ENCODE data around the gene HDAC4.
"Not testable (repeated sequence)": the region's sequence is repeated elsewhere in the genome, so short reads cannot be mapped to it uniquely, and the experiment has no call there.

Gene HDAC4

DNA sequence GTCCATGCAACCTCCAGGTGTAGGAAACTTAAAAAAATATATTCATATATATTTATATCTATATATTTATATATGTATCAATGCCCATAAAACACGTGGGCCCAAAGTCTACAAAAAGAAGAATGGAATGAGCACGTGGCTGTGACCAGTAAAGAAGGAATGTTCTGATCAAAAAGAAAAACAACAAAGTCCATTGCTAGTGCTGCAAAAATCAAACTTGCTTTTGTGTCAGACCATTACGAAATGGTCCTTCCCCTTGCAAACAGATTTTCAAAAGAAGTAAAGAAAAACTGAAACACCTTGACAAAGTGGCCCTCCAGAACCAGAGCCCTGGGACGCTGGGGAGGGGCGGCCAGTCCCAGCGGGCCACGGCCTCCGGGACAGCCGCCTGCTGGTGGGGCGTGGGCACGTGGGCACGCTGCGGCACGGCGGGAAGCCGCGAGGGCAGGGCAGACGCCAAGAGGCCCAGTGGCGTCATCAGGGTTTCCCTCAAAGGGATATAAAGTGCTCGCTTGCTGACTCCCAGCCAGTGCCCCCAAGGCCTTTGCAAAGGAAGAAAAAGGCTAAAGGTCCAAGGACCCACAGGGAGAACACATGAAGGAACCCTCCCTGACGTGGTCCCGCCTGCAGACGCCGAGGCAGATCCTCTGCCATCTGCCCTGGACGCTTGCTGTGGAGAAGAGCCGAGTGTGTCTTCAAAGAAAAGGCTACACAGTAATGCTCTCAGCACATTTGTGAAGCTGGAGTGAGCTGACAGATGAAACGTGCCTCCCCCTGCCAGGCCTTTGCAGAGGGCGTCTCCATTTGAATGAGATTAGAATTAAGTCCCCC, 351.2 kb downstream of the HDAC4 start:
- DNase-seq: no peak

DNA sequence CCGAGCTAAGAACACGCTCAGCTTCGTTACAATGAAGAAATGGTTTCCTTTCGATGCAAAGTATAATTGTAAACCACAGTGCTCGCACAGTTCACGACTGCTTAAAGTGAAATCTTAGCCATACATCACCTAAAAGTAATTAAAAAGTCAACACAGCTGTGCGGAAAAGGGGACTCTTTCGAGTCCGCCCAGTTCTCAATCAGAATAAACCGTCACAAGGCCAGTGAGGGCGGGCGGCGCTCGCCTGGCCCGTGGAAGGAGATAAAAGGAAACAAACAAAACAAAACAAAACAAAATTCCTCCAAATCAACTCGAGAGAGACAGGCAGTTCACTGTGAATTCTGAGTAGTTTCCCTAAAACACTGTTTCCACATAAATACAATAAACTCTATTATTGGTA, 352.1 kb downstream of the HDAC4 start:
- no peak for DNase-seq

GRCh38 chr2:239047861-239048260, 353.0 kb downstream of the HDAC4 start:
- DNase-seq: no peak

GRCh38 chr2:239047420-239047819, 353.4 kb downstream of the HDAC4 start:
- no peak for DNase-seq

DNA sequence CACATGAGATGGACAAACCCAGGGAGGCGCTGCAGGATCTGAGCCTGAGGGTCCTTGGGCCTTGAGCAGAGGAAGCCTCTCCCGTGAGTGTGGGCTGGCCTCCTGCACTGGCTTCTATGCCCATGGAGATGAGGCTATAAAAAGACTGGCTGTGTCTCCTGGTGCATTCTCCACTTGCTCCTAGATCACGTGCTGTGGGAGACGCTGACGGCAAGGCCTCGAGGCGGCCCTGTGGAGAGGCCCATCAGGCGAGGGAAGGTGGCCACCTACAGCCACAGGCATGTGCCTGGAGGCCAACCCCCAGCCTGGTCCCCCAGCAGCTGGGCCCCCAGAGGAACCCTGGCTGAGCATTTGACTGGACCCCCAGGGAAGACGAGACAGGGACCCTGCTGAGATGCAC, 354.0 kb downstream of the HDAC4 start:
- DNase-seq: no peak

GRCh38 chr2:239044336-239044735, 356.5 kb downstream of the HDAC4 start:
- no peak for DNase-seq

GRCh38 chr2:239043326-239043725, 357.5 kb downstream of the HDAC4 start:
- no peak for DNase-seq

DNA sequence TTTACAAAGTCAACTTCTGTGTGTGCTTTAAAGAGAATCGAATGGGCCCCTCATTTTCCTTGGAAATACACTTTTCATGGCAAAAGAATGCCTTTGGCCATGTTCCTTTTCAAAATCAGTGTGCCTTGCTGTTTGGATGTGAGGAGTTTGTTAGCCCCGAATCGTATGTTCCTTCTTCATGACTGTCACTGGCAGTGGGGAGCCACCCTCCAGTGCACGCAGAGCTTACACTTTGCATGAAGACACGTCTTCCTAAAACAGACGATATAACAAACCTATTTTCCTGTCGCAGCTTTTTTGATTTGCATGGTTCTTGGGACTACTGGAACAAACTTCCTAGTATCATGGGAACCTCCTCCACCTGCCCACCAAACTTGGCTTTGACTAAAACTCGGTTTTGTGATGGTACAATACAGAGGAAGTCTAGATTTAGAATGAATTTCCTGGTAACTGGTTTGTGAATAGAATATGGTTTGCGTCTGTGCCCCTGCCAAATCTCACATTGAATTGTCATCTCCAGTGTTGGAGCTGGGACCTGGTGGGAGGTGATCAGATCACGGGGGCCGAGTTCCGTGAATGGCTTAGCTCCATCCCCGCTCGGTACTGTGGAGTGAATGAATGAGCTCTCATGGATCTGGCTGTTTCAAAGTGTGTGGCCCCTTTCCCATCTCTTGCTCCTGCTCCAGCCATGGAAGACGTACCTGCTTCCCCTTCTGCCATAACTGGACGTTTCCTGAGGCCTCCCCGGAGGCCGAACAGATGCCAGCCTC, 358.1 kb downstream of the HDAC4 start:
- no peak for DNase-seq

DNA sequence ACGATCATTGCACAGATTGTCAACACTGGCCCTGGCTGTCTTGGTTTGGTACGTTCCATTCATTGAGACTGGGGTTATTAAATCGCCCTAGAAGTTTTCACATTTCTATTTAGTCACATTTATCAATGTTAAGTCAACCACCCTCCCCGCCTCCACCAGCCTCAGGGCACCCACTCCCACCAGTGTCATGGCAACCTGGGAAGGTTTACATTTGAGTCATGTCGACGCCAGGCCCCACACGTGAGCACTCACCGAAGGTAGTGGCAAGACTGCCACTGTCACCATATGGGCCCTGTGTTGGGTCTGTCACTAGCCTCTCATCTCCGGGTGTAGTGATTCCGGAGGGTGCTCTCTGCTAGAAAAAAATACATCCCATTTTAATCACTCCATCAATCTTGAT, 358.8 kb downstream of the HDAC4 start:
- DNase-seq: no peak

- DNase-seq: no peak
Observed at GRCh38 chr2:239041062-239041461, 359.8 kb downstream of the HDAC4 start.

DNA sequence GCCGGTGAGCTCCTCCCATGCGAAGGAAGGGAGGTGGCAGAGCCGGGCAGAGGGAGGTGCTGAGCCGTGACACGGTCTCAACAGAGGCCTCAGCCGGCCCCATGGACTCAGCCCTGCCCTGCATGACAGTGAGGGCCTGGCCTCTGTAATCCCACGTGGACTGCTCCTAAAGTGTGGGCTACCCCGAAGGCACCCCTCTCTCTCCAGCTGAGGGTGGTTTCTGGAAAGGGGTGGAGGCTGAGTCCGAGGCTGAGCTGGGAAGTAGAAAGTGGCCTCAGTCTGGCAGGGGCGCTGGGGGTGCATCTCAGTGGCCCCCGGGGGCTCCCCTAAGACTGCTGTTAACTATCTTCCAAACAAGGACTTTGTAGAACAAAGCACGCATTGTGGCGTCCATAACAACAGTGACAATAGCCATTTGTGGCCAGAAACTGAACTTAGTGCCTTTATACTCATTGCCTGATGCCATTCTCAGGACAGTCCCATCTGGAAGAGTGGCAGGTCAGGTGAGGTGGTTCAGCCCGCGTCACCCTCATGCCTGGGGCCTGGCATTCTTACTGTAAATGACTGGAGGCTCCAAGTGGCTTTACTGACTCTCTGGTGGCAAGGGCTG, 360.6 kb downstream of the HDAC4 start:
- DNase-seq: no peak

DNA sequence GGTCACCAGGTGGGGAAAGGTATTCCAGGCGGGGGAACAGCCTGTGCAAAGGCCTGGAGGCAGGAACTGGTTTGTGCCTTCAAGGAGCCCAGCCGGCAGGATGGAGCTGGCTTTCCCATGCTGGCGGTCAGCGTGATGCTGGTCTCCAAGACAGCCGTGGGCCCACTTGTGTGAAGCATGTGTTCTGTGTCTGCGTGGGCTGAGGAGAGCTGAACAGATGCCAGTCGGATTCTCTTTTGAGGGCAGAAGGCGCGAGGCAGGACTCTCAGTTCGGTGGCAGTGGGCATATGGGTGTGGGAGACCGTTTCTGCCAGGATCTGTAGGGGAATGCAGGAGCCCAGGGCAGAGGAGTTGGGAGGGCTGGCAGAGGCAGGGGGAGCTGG, 361.4 kb downstream of the HDAC4 start:
- DNase-seq: no peak

DNA sequence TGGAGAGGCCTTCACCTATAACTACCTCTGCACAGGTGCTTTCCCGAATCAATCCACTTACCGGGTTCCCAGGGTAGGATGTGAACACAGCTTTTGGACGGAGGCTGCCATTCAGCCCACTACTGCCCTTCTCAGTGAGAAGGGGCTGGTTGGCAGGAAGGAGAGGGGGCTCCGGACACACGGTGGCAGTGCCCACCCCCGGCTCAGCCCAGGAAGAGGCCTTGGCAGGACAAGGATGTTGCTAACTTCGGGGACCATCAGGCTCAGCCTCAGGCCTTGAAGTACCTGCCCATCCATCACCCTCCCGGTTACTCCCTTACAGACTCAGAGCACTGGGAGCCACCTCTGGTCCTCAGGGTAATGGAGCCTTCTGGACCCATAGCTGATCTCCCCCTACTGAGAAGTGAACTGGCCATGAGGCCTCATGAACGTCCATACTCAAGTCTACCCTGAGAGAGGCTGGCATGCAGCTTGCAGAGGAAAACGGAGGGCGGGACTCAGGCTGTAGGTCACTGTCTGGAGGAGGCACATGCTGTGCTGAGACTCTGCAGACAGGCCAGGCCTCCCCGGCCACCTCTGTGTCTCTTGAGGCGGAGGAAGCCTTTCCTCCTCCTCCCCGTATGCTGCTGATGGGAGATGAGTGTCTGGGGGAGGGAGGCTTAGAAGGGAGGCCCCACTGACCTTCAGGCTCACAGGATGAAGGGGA, 361.9 kb downstream of the HDAC4 start:
- no peak for DNase-seq

GRCh38 chr2:239038284-239038683, 362.5 kb downstream of the HDAC4 start:
- DNase-seq: not testable (repeated sequence)

- DNase-seq: no peak
Observed at GRCh38 chr2:239037559-239037910, 363.3 kb downstream of the HDAC4 start.

- DNase-seq: no peak
Observed at GRCh38 chr2:239036819-239037558, 363.8 kb downstream of the HDAC4 start.

DNA sequence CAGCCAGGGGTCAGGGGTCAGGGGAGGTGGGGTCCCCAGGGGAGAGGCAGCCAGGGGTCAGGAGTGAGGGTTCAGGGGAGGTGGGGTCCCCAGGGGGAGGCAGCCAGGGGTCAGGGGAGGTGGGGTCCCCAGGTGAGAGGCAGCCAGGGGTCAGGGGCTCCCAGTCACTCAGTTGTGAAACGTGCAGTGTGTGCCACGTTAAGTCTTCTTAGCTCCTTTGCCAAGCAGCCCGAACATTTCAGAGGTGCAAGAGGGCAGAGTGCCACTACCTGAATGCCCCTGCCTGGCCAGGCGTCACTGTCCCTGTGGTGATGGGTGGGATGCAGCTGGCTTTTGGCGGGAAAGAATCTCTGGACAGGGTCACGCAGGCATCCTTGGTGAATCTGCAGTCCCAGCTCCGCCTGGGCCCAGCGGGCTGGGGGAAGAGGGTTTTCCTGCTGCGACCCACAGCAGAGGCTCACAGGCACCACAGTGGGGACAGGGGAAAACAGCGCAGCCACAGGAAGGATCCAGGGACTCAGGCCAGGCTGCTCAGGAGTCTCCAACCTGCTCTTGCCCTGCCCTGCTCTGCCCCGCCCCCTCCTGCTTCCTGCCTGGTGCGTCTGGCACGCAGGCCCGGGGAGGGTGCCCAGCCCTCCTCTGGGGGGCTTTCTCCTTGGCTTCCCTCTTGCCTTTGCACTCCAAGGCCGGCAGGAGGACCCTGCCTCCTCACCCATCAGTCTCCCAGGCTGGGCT, 364.7 kb downstream of the HDAC4 start:
- no peak for DNase-seq

GRCh38 chr2:239035361-239035814, 365.4 kb downstream of the HDAC4 start:
- DNase-seq: peak; percentile 78

DNA sequence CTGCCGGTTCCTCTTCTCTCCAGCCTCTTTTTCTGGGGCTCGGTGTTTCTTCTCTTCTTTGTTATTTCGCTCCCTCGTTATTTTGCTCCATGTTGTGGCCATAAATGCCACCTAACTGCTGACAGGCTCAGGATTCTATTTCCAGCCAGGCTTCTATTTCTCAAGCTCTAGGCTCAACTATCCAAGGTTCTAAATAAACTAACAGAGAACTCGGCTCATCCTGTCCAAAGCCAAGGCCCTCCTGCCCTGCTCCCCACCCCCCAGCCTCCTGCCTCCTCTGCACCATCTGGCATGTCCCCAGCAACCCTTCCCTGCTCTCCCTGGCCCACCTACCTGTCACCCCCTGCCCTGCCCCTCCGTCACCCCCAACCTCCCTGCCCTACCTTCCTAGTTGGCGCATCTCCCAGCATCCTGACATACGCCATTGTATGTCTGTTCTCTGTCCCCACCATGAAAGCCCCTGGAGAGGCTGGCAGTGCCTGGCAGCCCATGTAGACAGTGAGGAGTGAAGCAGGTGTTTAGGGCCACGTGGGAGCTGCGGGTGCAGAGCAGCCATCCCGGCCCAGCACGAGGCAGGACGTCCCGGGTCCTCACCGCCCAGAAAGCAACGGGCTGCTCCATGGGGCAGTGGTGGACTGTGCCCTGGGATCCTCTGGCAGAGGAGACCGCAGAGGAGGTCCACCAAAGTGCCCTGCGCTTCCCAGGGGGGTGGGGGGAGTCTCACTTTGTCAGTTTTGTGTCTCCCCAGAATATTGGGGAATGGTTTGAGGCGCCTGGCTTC, 366.1 kb downstream of the HDAC4 start:
- DNase-seq: no peak

- DNase-seq: no peak
Observed at GRCh38 chr2:239033801-239034560, 366.8 kb downstream of the HDAC4 start.
